HG03571 (cell line): Measurements from ENCODE around the gene APBB2.
"Not testable (repeated sequence)": the region's sequence is repeated elsewhere in the genome, so short reads cannot be mapped to it uniquely, and the experiment has no call there.

ENCODE experiments used
- ATAC-seq: cut with Tn5 transposase; IDR thresholded peaks from one replicate; pipeline ENCODE4 v1.9.1; 2021; ENCODE audit not compliant: unreplicated experiment

Gene APBB2

GRCh38 chr4:41069838-41070237 is 144.5 kb downstream of the APBB2 start:
- ATAC-seq = no peak

DNA sequence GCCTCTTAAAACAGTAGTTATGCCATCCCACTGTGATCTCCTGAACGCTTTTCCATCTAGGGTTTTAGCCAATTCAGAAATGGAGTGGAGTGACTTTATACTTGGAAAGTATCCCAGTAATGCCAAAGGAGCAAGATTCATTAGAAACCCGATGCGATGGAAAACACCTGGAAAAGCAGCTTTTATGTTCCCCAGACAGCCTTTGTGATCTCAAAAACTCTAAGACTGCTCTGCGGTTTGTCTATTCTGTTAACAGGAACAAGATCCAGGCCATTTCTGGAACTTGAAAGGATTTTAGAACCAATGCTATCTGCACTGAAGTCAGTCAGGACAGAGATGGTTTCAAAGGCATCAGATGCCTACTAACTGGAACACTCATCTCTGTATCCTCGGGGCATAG is 145.1 kb downstream of the APBB2 start:
- no peak for ATAC-seq

- no peak for ATAC-seq
Observed at GRCh38 chr4:41067369-41067768, 147.0 kb downstream of the APBB2 start.

DNA sequence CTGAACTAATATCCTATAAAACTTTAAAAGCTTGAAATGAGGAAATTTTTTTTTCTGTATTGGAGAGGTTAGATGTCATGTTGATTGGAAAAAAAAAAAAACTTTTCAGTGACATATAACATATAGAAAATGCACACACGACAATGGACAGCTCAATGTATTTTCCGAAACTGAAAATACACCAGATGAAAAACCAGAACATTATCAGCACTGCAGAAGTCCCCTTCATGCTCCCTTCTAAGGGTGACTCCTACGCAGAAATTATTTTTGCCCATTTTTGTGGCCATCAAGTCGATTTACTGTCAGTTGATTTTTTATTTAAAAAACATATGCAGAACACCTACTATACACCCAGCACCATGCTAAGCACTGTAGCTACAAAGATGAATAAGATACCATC is 148.3 kb downstream of the APBB2 start:
- no peak for ATAC-seq

- ATAC-seq = no peak
Observed at GRCh38 chr4:41065434-41066006, 148.8 kb downstream of the APBB2 start.

GRCh38 chr4:41064953-41065352 is 149.4 kb downstream of the APBB2 start:
- no peak for ATAC-seq

- no peak for ATAC-seq
Observed at GRCh38 chr4:41061482-41062185, 152.7 kb downstream of the APBB2 start.

DNA sequence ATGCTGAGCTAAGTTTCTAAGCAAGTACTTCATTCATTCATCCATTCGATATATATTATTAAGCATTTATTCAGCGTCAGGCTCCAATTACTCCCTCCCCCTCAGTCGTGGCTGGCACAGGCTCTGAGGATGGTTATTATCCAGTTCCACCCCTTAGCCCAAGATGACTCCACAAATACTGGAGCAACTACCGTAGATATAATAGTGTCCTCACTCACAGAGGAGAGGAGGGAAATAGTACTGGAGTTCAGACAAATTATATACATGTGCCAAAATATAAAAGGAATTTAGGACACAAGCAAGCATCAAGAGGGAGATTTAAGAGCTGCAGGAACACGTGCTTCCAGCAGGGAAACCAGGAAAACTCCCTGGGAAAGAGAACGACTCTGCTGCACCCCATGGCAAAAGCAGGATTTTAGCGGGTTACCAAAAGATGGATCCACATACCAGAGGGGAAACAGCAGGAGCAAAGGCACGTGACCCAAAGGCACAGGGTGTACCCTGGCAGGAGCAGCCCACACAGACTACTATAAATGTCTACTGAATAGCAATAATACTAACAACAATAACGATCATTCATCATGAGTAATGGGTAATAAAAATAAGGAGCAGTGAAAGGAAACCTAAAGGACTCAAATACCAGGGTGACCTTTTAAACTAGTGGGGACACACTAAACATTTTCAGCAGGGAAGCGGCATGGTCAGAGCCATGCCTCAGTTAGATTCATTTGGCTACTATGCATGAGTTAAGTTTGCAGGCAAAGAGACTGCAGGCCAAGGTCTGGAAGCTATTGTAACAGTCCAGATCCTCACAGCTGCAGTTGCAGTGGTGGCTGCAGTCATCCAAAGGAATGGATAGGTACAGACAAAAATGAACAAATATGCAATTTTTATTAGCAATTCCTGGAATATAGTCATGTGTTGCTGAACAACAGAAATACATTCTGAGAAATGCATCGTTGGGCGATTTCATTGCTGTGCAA is 153.7 kb downstream of the APBB2 start:
- no peak for ATAC-seq

- ATAC-seq = not testable (repeated sequence)
Observed at GRCh38 chr4:41059411-41059810, 154.9 kb downstream of the APBB2 start.

DNA sequence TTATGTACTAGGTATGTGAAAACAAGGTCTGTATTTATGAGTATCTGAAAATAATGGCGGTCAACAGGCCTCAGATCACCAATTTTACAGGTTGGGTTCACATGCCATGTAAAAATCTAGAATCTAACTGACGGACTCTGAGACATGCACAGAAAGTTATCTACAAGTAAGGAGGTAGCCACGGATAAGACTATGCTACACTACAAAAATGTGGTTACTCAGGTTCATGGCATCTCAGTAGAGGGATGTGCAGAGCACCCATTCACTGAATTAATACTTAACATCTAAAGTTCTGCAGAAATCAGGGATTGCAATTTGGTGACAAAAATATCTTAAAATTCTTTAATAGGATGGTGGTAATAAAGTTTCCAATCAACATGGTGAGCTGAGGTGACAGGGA is 155.9 kb downstream of the APBB2 start:
- ATAC-seq = no peak

GRCh38 chr4:41057467-41057866 is 156.9 kb downstream of the APBB2 start:
- no peak for ATAC-seq

- no peak for ATAC-seq
Observed at GRCh38 chr4:41052287-41052686, 162.1 kb downstream of the APBB2 start.

DNA sequence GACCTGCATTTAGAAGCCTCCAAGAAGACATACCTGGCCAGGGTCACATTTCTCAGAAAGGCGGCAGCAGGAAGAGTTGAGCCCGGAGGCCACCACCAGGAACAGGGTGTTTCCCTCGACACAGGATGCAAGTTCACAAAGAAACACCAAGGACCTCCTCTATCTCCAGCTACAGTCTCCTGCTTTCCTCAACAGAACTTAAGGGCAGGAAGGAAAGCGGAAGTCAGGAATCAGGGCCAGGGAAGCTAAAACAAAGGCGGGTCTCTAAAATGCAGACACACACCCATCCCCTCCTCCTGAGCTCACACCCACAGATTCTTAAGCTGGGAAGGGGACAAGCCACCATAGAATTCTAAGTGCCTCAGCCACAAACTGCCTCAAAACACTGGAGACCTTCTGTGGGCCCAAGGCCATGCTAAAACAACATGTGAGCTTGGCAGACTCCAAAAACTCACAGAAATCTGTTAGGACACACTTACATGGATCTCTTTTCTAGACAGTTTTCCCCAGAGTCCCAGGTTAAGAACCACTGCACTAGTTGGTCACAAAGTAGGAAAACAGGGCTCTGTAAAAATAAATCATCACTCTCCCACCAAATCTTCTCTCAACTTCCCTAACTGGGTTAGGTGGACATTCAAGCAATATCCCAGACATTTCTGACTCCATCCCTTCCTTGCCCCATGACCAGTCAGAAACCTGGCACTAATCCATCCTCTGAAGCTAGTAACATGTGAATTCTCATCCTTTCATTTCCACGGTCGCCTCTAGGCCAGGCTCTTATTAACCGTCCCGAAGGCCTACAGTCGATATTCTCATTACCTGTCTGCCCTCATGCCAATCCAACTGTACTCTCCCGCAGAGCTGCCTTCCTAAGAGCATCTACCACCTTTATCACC is 163.2 kb downstream of the APBB2 start:
- ATAC-seq = no peak

- no peak for ATAC-seq
Observed at GRCh38 chr4:41050116-41050515, 164.2 kb downstream of the APBB2 start.

GRCh38 chr4:41049176-41049575 is 165.2 kb downstream of the APBB2 start:
- ATAC-seq = not testable (repeated sequence)

DNA sequence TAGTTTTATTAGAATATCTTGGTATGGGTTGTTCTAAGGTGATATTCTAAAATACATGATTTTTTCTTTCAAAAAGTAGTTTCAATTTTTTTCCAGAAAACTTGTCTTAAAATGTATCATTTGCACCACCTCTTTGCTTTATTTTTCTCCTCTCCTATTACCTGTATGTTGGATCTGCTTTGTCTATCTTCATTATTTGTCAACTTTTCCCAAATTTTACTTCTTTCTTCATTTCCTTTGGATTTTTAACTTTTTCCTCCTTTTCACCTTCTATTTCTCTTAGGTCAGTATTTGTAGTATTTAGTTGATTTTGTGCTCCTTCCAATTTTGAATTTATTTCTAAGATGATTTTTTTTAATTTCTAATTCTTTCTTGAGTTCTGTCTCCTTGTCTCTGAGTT is 169.6 kb downstream of the APBB2 start:
- no peak for ATAC-seq

DNA sequence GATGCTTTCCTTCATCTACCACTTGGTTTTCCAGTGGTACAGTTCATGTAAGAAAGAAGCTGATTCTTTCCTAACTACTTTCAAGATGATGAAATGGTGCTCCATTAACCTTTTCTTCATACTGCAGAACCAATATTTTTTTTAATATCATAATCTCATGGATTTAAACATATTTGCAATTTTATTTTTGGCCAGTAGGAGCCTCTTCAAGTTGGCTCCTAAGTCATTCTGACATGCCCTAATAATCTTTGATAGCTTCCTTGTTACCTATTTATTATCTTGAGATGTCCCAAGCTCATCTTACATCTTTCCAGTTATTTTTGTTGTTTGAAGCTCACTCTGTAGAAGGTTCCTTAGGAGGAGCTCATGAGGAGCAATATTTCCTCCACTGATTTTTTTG is 170.2 kb downstream of the APBB2 start:
- ATAC-seq = no peak

DNA sequence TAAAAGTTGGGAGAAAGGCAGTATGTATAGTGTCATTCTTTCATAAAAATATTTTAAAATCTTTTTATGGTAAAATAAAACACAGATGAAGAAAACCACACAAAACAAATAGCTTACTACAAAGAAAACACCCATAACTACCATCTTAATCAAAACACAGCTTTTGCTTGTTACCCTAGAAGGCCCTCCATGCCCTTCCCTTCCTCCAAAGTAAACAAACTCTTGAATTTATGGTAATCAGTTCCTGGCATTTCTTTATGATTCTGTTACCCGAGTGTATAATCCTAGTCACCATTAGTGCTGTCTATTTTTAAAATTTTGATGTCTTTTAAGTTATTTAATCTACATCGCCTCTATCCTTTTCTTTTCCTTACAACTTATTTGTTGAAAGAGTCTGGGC is 170.9 kb downstream of the APBB2 start:
- ATAC-seq = no peak

- ATAC-seq = no peak
Observed at GRCh38 chr4:41041551-41041950, 172.8 kb downstream of the APBB2 start.

DNA sequence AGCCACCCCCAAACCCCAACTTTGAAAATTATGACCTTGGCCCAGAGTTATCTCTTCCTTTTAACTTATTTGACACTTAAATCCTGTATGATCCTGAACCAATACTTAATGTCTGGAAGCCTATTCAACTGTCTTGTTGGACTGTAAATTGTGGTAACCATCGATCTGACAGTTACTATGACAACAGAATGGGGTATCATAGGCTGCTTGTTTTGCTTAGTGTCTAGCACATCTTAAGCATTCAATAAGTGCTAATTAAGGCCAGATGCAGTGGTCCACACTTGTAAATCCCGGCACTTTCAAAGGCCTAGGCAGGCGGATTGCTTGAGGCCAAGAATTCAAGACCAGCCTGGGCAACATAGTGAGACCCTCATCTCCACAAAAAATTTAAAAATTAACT is 175.0 kb downstream of the APBB2 start:
- ATAC-seq = no peak

- no peak for ATAC-seq
Observed at GRCh38 chr4:41038304-41038703, 176.0 kb downstream of the APBB2 start.
